Left cardiac atrium (tissue), 4 donors: ENCODE measurements around the gene ADISSP. TPM values are rescaled to one million over a fixed set of nuclear protein-coding genes. Genes with fewer than 3 reads are reported as not detected.

Source experiments
- ATAC-seq, 2 donors: fragments of 200-7000 bp; cut with Tn5 transposase; one replicate each; pipeline ENCODE4 v1.9.1; 2020; ENCODE audit warnings: mild to moderate bottlenecking in 2 of 2, moderate library complexity in 2 of 2
- DNase-seq: peaks from one replicate; pipeline ENCODE4 v3.0.0-alpha.2; 2020
- intact Hi-C, 2 donors: fragments of 100-400 bp; cut with DNase I; formaldehyde crosslinking; loops; one replicate each; pipeline versions ENCODE4 v1.14.1 to v1.15.1; 2022 to 2023
- total RNA-seq, 2 donors: library from RNA; stranded (reverse); fragmentation: NEBNext Ultra II Directional; extraction: Animal tissue kit (Norgen Biotek cat#: 25700); gene quantifications; one replicate each; pipeline ENCODE4 v1.2.1, GENCODE V29; 2021
- donor health status: DM: no; HTN: yes; CAD: no.
- donor health status: DM: no; HTN: yes; CAD: no; lungs with severe emphysema.
- donor health status: DM: yes; HTN: yes; CAD: no.
- donor health status: Dilated cardiomyopathy.

Gene ADISSP
- total RNA-seq, 2 donors from 2014 or later, result 17.2 to 23.2 TPM

DNA sequence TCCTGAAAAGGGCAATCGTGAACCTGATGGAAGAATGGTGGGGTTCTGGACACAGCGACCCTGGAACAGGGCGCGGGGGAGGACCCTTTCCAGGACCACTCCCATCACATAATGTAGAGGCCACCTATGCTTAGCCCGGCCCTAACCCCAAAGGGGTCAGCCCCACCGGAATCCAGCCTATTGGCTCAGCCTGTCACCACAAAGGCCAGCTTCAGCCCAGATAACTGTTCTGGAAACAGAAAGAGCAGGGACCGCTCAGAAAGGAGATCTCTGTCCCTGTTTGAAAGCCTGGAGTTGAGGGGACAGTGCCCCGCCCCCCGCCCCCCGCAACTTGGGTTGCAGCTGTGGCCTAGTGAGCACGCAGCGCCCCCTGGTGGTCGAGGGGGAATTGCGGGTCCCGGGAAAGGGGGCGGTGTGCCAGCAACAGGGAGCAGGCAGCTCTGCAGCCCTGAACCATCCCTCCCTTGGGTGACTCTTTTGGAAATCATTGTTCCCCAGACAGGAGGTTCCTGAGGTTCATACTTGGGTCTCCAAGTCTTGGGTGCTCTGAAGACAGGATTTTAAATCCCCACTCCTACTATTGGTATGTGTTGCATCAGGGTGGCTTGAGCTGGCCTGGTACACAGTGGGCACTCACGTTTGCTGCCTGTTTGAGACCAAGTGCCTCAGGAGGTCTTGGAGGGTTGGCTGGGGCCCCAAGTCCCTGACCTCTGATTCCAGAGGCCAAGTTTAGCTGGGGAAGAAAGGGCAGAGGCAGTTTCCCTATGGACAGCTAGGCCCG lies 56.7 kb downstream of the ADISSP start:
- ATAC-seq (peak; percentile 44 to 69), DNase-seq (peak; percentile 80)
- intact Hi-C loops, result loop anchor here (2.0 kb wide), 1 partner anchor 34 kb away; no protein-coding TSS in a partner anchor

DNA sequence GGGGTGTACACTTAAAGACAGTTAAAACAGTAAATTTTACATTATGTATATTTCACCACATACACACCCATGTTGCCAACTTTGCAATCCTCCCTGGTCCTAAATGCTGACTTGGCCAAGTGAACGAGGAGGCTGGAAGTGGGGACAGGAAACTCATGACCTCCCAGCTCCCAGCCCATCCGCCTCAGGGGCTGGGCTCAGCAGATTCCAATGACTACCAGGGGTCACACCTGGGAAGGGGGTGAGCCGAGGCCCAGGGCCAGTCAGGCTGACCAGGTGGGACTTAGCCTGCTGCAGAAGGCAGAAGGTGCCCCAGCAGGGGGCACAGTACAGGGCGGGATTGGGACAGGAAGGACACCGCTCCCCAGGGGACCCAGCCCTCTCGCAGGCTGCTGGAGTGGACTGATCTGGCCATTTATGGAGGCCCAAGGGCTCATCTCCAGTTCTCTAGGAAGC lies 57.5 kb downstream of the ADISSP start:
- DNase-seq (no peak), ATAC-seq (peak; percentile 13 to 28)
- intact Hi-C loops, result loop anchor here (2.0 kb wide), 1 partner anchor 33 kb away; no protein-coding TSS in a partner anchor

DNA sequence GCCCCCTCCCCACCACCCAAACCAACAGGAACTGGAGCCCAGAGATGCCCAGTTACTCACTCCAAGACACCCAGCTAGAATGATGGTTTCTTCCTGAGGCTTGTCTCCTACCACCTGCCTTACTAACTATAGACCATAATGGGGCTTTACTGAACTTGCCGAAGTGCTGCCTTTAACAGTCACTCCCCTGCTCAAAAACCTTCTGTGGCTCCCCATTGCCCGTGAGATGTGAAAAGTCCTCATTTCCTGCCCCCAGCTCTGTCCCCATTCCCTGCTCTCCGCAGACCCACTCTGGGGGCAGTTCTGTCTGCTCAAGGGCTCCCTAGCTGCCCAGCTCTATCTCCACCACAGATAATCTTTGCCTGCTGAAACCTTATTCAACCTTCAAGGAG lies 60.0 kb downstream of the ADISSP start:
- ATAC-seq (no peak), DNase-seq (no peak)
- intact Hi-C loops, result no loop called here

DNA sequence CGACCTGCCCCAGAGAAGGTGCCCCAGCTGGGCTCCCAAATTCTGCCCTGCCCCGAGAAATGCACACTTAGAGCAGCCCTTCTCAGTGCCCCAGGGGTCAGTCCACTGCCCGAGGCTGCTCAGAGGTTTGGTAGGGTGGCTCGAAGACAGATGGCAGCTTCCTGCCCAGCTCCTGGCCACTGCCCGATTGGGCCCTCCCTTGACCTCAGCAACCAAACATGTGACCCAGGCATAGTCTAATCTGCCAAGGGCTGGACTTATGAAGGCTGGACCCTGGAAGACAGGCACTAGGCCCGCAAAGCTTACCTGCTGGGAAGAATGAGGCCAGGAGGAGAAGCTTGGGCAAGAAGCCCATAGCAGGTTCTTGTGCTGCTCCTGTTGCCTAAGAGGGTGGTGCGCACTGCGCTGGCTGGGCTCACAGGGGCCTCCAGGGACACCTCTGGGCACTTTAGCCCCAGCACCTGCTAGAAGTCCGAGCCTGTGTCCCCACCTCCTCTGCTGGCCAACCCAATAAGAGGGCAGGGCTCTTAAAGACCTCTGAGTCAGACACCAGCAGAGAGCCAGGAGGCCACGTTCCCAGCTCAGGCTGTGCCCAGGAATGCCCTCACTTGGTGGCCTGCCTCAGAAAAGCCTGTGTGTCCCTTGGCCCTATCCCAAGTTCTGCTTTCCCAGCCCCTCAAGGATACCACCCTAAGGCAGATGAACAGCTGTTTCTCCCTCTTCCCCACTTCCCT lies 60.6 kb downstream of the ADISSP start:
- intact Hi-C loops, result no loop called here
- DNase-seq, result no peak
- peak in 1 of 2 donors; percentile 30 for ATAC-seq

DNA sequence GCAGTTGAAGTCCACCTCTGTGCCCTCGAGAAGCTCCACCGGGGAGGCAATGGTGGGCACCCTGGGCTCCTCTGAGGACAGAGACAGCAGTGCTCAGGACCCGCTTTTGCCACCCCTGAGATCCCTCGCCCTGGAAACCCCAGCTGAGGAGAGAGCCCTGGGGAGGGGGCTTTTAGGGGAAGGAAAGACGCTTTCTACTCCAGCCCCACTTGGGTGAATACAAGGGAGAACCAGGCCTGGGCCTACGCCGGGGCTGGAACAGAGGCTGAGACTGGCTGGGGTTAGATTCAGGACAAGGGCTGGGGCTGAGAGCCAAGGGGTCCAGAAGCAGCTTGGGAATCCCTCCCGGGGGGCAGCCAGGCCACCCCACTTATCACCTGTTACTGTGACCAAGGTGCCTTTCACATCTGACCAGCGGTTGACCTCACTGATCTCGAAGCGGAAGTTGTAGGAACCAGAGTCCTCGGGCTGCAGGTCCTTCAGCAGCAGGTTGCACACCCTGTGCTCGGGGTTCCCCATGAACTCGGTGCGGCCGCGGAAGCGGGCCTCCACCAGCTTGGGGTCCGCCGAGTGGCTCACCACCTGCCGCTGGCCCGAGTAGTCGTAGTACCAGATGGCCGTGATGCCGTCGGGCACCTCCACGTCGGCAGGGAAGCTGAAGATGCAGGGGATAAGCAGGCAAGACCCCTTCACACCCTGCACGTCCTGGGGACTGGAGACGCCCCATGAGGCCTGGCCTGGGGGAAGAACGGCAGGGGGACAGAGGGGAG lies 61.4 kb downstream of the ADISSP start:
- intact Hi-C loops, result no loop called here
- DNase-seq (no peak), ATAC-seq (no peak)

DNA sequence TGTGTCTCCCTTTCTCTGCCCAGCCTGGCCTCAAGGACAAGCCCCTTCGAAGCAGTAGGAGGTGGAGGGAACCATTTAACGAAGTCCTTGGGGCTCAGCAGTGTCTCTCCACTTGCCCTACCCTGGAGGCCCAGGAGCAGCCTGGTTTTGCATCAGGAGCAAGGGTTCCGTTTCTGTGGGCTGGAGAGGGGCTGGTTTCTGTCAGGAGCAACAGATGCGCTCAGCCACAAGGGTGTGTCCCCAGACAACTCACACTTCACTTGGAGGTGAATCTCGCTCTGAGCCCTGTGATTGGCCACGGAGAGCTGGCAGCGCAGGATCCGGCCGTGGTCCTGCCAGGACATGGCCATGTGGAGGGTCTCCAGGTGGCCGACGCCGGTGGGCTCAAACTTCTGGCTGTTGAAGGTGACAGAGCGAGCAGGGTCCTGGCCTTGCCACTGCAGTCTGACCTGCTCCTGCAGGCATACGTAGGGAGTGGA lies 62.0 kb downstream of the ADISSP start:
- ATAC-seq (no peak), DNase-seq (no peak)
- intact Hi-C loops, result no loop called here

DNA sequence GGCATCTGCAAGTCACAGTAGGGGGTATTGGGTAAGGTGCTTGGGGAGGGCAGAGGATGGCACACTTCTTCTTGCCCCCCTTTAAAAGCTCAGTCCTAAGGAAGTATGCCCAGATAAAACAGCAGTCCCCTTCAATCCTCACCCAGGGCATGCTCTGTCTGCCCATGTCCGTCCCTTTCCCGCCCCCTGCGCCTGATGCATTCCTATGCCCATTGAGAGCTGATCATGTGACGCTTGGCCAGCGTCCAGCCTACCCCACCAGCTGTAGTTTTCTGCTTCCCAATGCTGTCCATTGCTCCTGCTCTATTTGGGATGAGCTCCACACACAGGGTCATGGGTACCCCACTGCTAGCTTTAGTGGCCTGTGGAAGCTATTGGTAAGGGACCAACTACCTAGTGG lies 63.5 kb downstream of the ADISSP start:
- intact Hi-C loops, result no loop called here
- ATAC-seq, result no peak
- DNase-seq, result no peak

Other genes starting within 250 kb of the ADISSP start
- gene GFRA4, start 104.4 kb downstream of the ADISSP start, total RNA-seq, result not detected
- 10 to 100 TPM in 1 of 2 donors, 1 to 10 TPM in 1; 9.9 to 18.5 TPM for gene ADAM33, start 85.7 kb downstream of the ADISSP start, total RNA-seq
- 10 to 100 TPM; 12.4 to 23.9 TPM for gene SIGLEC1, start 55.2 kb downstream of the ADISSP start, total RNA-seq
- gene HSPA12B, start 35.1 kb downstream of the ADISSP start, total RNA-seq, result 10 to 100 TPM; 15.7 to 19.3 TPM
- not detected for gene SPEF1, start 13.7 kb upstream of the ADISSP start, total RNA-seq
- 10 to 100 TPM; 70.8 to 93.6 TPM for gene CENPB, start 19.0 kb upstream of the ADISSP start, total RNA-seq
- gene CDC25B, start 28.6 kb upstream of the ADISSP start, total RNA-seq, result 10 to 100 TPM; 13.8 to 16.6 TPM
- gene AP5S1, start 52.8 kb upstream of the ADISSP start, total RNA-seq, result 10 to 100 TPM; 11.8 to 14.7 TPM
- gene MAVS, start 79.1 kb upstream of the ADISSP start, total RNA-seq, result 10 to 100 TPM; 28.9 to 31.1 TPM
- 10 to 100 TPM; 18.7 to 23.8 TPM for gene PANK2, start 121.6 kb upstream of the ADISSP start, total RNA-seq
- 10 to 100 TPM; 10.5 to 13.0 TPM for gene RNF24, start 247.8 kb upstream of the ADISSP start, total RNA-seq